Suprapubic skin (tissue), 4 donors: ENCODE measurements around the gene MORN4. TPM values are rescaled to one million over a fixed set of nuclear protein-coding genes. Genes with fewer than 3 reads are reported as not detected.
A peak's percentile ranks its signal among the peaks of the same experiment; 100 is the strongest.

Experiments used
- DNase-seq, 2 donors: peaks; one replicate each; pipeline ENCODE4 v3.0.0-alpha.2; 2019; ENCODE audit warnings: low spot score in 2 of 2
- H3K27ac ChIP-seq: fragments of 200-600 bp; sonication (generic); one replicate; pipeline ENCODE4 v1.5.1; 2019
- H3K27me3 ChIP-seq: fragments of 200-600 bp; sonication (generic); one replicate; pipeline ENCODE4 v1.5.1; 2019
- H3K36me3 ChIP-seq: fragments of 200-600 bp; sonication (generic); one replicate; pipeline ENCODE4 v1.5.1; 2019
- H3K4me1 ChIP-seq: fragments of 200-600 bp; sonication (generic); one replicate; pipeline ENCODE4 v1.5.1; 2019
- H3K4me3 ChIP-seq: fragments of 200-600 bp; sonication (generic); one replicate; pipeline ENCODE4 v1.5.1; 2019; ENCODE audit warnings: mild to moderate bottlenecking
- H3K9me3 ChIP-seq: fragments of 200-600 bp; sonication (generic); one replicate; pipeline ENCODE4 v1.5.1; 2019
- EP300 ChIP-seq: sonication (generic); formaldehyde crosslinking; IDR thresholded peaks from one replicate; pipeline ENCODE4 v1.6.1; 2017; ENCODE audit warnings: antibody characterized with exemption
- POLR2A ChIP-seq, 2 donors: fragments of 450-650 bp; IDR thresholded peaks; one replicate each; pipeline ENCODE4 v1.6.1; 2017; ENCODE audit warnings: antibody characterized with exemption in 2 of 2, mild to moderate bottlenecking in 2 of 2, moderate library complexity in 2 of 2
- POLR2AphosphoS5 ChIP-seq, 3 donors: sonication (generic); formaldehyde crosslinking; IDR thresholded peaks; one replicate each; pipeline ENCODE4 v1.6.1; 2017; ENCODE audit warnings: antibody characterized with exemption in 3 of 3
- WGBS: methylation state at CpG from one replicate; pipeline ENCODE4 v1.1.5; 2018; 5-methylcytosine and 5-hydroxymethylcytosine counted together
- total RNA-seq, 4 donors: library from RNA; depleted of rRNA; stranded (reverse); fragments of >200 nt; gene quantifications; one replicate each; pipeline ENCODE4 v1.1.0, GENCODE V29; 2016
- TF ChIP-seq, protein P1 (sequence below), 2 donors: fragments of 200-600 bp in 1 of 2; fragments of 450-650 bp in 1 of 2; sonication (generic) in 1 of 2; IDR thresholded peaks; one replicate each; pipeline ENCODE4 v1.5.1; 2016 to 2019; ENCODE audit warnings: antibody characterized with exemption in 2 of 2, mild to moderate bottlenecking in 1 of 2, moderate library complexity in 1 of 2

The MORN4 gene
- total RNA-seq, 4 donors from 2014 or later, result 1.3 to 5.6 (median 2.4) TPM

GRCh38 chr10:97575127-97575668 is 58.1 kb downstream of the MORN4 start:
- Histone ChIP-seq H3K36me3 (peaks cover 8% of the 10 kb centered on the region), H3K4me3 (no peak overlapping the region), H3K4me1 (peaks cover 44% of the 10 kb centered on the region), H3K27ac (no peak overlapping the region), H3K9me3 (no peaks in the 10 kb centered on the region), H3K27me3 (no peaks in the 10 kb centered on the region)
- 88% methylated on average over 4 of the region's 6 CpGs for WGBS
- TF ChIP-seq EP300 (no peak), POLR2A (IDR thresholded peaks at IDR 0.05) (no peak)
- no peak for DNase-seq

DNA sequence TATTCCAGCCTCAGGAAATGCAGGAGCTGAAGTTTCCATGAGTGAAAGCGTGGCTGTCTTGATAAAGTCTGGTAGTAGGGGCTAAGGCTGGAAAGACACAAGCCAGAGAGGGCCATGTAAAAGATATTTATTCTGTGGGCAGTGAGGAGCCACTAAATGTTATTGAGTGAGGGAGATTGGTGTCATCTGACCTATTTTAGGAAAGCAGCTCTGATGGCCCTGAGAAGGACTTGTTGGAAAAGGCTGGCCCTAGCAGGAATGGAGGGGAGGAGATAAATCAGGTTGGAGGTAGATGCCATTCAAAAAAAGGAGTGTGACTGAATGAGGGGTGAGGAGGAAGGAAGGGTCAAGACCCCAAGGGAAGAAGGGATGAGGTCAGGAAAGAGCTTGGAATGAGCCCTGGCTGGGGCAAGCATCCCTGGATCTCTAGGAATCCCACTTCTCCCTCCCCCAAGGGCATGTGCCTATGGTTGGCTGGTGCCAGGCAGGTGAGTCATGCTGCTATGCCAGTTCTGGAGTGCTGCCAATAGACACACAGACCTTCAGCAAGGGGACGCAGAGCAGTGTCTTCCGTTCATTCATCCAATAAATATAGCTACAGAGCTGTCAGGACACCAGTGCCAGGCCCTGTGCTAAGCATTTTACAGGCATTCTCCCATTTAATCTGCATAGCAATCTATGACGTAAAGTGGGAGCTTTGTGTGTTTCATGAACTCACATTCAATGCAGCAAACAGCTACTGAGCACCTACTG is 58.8 kb downstream of the MORN4 start:
- H3K27ac ChIP-seq, result no peak overlapping the region
- H3K4me1 ChIP-seq, result peaks cover 49% of the 10 kb centered on the region
- peaks cover 13% of the 10 kb centered on the region for H3K36me3 ChIP-seq
- H3K9me3 ChIP-seq, result no peaks in the 10 kb centered on the region
- no peak for DNase-seq
- no peaks in the 10 kb centered on the region for H3K27me3 ChIP-seq
- no peak overlapping the region for H3K4me3 ChIP-seq
- 51% methylated on average over 4 of the region's 4 CpGs for WGBS
- TF ChIP-seq POLR2A (IDR thresholded peaks at IDR 0.05), result no peak
- TF ChIP-seq, protein P1, sequence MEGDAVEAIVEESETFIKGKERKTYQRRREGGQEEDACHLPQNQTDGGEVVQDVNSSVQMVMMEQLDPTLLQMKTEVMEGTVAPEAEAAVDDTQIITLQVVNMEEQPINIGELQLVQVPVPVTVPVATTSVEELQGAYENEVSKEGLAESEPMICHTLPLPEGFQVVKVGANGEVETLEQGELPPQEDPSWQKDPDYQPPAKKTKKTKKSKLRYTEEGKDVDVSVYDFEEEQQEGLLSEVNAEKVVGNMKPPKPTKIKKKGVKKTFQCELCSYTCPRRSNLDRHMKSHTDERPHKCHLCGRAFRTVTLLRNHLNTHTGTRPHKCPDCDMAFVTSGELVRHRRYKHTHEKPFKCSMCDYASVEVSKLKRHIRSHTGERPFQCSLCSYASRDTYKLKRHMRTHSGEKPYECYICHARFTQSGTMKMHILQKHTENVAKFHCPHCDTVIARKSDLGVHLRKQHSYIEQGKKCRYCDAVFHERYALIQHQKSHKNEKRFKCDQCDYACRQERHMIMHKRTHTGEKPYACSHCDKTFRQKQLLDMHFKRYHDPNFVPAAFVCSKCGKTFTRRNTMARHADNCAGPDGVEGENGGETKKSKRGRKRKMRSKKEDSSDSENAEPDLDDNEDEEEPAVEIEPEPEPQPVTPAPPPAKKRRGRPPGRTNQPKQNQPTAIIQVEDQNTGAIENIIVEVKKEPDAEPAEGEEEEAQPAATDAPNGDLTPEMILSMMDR (IDR thresholded peaks at IDR 0.05), result no peak
- TF ChIP-seq EP300, result peak; percentile 85

DNA sequence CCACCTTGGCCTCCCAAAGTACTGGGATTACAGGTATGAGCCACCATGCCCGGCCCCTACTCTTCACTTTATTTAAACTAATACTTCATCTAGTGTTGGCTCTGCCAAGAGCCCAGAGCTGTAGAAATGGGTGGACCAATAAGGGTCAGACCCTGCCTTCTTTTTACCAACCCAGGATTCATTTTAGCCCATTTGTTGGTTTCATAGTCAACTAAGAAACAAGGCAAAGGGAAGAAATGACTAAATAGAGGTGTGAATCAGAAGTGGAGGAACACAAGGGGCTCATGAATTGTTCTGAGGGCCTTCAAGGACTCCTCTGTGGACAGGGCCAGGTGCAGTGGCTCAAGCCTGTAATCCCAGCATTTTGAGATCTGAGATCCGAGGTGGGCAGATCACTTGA is 59.6 kb downstream of the MORN4 start:
- H3K4me3 ChIP-seq, result no peak overlapping the region
- H3K27me3 ChIP-seq, result no peaks in the 10 kb centered on the region
- no peaks in the 10 kb centered on the region for H3K9me3 ChIP-seq
- 93% methylated on average over 2 of the region's 2 CpGs for WGBS
- DNase-seq, result no peak
- no peak overlapping the region for H3K27ac ChIP-seq
- peaks cover 21% of the 10 kb centered on the region for H3K36me3 ChIP-seq
- peaks cover 49% of the 10 kb centered on the region for H3K4me1 ChIP-seq
- TF ChIP-seq POLR2AphosphoS5 (IDR thresholded peaks at IDR 0.05), result no peak
- no peak for TF ChIP-seq EP300
- no peak for TF ChIP-seq POLR2A (IDR thresholded peaks at IDR 0.05)
- TF ChIP-seq, protein P1 (IDR thresholded peaks at IDR 0.05), result no peak

DNA sequence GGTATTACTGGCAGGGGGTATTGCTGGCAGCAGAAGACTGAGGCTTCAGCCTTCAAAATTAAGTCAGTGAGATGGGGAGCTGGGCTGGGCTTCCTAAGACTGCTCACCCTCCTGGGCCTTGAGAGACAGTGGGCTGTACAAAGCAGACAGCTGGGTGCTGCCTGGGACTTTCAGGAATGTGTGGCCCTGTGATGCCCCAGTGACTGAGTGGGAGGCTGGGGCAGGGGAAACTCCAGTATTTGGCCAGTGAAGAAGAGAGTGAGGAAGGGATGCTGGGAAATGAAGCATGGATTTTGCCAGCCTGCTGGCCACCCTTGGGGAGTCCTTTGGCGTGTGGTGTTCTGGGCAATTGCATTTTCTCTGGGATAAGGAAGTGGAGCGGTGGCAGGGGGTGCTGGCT is 60.3 kb downstream of the MORN4 start:
- H3K9me3 ChIP-seq, result no peaks in the 10 kb centered on the region
- peaks cover 49% of the 10 kb centered on the region for H3K4me1 ChIP-seq
- no peak for DNase-seq
- TF ChIP-seq POLR2A (IDR thresholded peaks at IDR 0.05) (no peak), POLR2AphosphoS5 (IDR thresholded peaks at IDR 0.05) (no peak), EP300 (no peak)
- TF ChIP-seq, protein P1 (IDR thresholded peaks at IDR 0.05), result no peak
- WGBS, result 96% methylated on average over 2 of the region's 2 CpGs
- H3K27me3 ChIP-seq, result no peaks in the 10 kb centered on the region
- peak overlapping the region; percentile 86 for H3K27ac ChIP-seq
- H3K36me3 ChIP-seq, result peaks cover 22% of the 10 kb centered on the region
- no peak overlapping the region for H3K4me3 ChIP-seq

- 61% methylated on average over 7 of the region's 16 CpGs for WGBS
- no peaks in the 10 kb centered on the region for H3K27me3 ChIP-seq
- H3K36me3 ChIP-seq, result peaks cover 25% of the 10 kb centered on the region
- peak within 1 kb of the TSS; percentile 86 for H3K27ac ChIP-seq
- no peak within 1 kb of the TSS for H3K4me3 ChIP-seq
- peak in 1 of 2 donors; percentile 86 for DNase-seq
- TF ChIP-seq, protein P1 (IDR thresholded peaks at IDR 0.05), result peak; percentile 55 to 84
- no peak for TF ChIP-seq POLR2AphosphoS5 (IDR thresholded peaks at IDR 0.05)
- H3K9me3 ChIP-seq, result no peaks in the 10 kb centered on the region
- H3K4me1 ChIP-seq, result peaks cover 49% of the 10 kb centered on the region
These were observed 60.9 kb downstream of the MORN4 start, which contains the start of gene ANKRD2 for GRCh38 chr10:97572214-97572989. Gene ANKRD2 (plus strand): TSS chr10:97572779. CDS start chr10:97572789, 10 bp downstream.
